AG04449 (cell line): ENCODE measurements around the gene SLC25A44.
"Not testable (repeated sequence)": the region's sequence is repeated elsewhere in the genome, so short reads cannot be mapped to it uniquely, and the experiment has no call there.

Experiments used
- CTCF ChIA-PET: fragments of 350-600 bp; formaldehyde crosslinking; extraction: SDS; loops from one replicate; lab custom pipeline; 2021; ENCODE audit warnings: antibody characterized with exemption; lab: Yijun Ruan, JAX
- POLR2A ChIA-PET: fragments of 400-600, 350-600 bp; formaldehyde crosslinking; extraction: SDS; loops from one replicate; lab custom pipeline; 2020; ENCODE audit warnings: antibody characterized with exemption, inconsistent platforms; lab: Yijun Ruan, JAX
- DNase-seq: peaks from one replicate; pipeline ENCODE4 v3.0.0-alpha.2; 2010; ENCODE audit warnings: low read depth, low spot score
- H3K4me3 ChIP-seq: 2 replicates; pipeline ENCODE4 v1.5.1; 2011; ENCODE audit warnings: low read depth, mild to moderate bottlenecking, control low read depth, low read length
- CTCF ChIP-seq: IDR thresholded peaks from one replicate; pipeline ENCODE4 v1.5.1; 2011; ENCODE audit warnings: mild to moderate bottlenecking, moderate library complexity, low read length, control low read depth, inconsistent platforms; ENCODE audit not compliant: insufficient read depth; ENCODE audit errors: missing control alignments

Gene SLC25A44

GRCh38 chr1:156212833-156213643 is 19.1 kb downstream of the SLC25A44 start, which contains the start of gene PMF1:
Gene PMF1 (plus strand): TSS chr1:156213007. CDS start chr1:156213016, 9 bp downstream.
- POLR2A ChIA-PET: interaction anchor here (1.0 to 1.7 kb wide), 8 partner anchors 9 to 90 kb away, joined by 4 to 19 read pairs (median 4); partner anchors contain the start of gene SLC25A44
- no peak for TF ChIP-seq CTCF
- peak; percentile 75 for DNase-seq
- CTCF ChIA-PET: interaction anchor here (0.7 to 3.9 kb wide), 10 partner anchors 9 to 124 kb away, joined by 3 to 43 read pairs (median 4); partner anchors contain the start of gene SLC25A44
- H3K4me3 ChIP-seq: peak within 1 kb of the TSS; percentile 96

- CTCF ChIA-PET: interaction anchor here (1.0 to 3.9 kb wide), 6 partner anchors 10 to 125 kb away, joined by 3 to 43 read pairs (median 5); no protein-coding TSS in a partner anchor
- peak overlapping the region; percentile 96 for H3K4me3 ChIP-seq
- TF ChIP-seq CTCF: no peak
- DNase-seq: no peak
- POLR2A ChIA-PET: interaction anchor here (1.0 to 1.7 kb wide), 6 partner anchors 10 to 91 kb away, joined by 4 to 19 read pairs (median 4); partner anchors contain the start of gene SLC25A44
Measured at GRCh38 chr1:156213644-156213966, 19.7 kb downstream of the SLC25A44 start.

GRCh38 chr1:156214024-156214748 is 20.3 kb downstream of the SLC25A44 start:
- CTCF ChIA-PET: interaction anchor here (0.6 to 3.9 kb wide), 5 partner anchors 10 to 124 kb away, joined by 3 to 43 read pairs (median 5); no protein-coding TSS in a partner anchor
- peak overlapping the region; percentile 96 for H3K4me3 ChIP-seq
- no peak for TF ChIP-seq CTCF
- DNase-seq: no peak
- POLR2A ChIA-PET: interaction anchor here (1.2 to 1.7 kb wide), 2 partner anchors 19 to 21 kb away, joined by 4 to 19 read pairs; partner anchors contain the start of gene SLC25A44

GRCh38 chr1:156216361-156217086 is 22.6 kb downstream of the SLC25A44 start:
- CTCF ChIA-PET, DNase-seq, H3K4me3 ChIP-seq, POLR2A ChIA-PET: not testable (repeated sequence)

- TF ChIP-seq CTCF: no peak
- ChIA-PET CTCF (interaction anchor here (0.9 to 14.6 kb wide), 5 partner anchors 9 to 125 kb away, joined by 3 to 340 read pairs (median 4); no protein-coding TSS in a partner anchor), POLR2A (no interaction called here)
- DNase-seq: no peak
- H3K4me3 ChIP-seq: no peak overlapping the region
Measured at GRCh38 chr1:156217871-156218270, 24.0 kb downstream of the SLC25A44 start.

- no peak for DNase-seq
- H3K4me3 ChIP-seq: no peak overlapping the region
- TF ChIP-seq CTCF: no peak
- CTCF ChIA-PET: interaction anchor here (1.7 to 14.6 kb wide), 2 partner anchors 78 to 127 kb away, joined by 4 to 340 read pairs; no protein-coding TSS in a partner anchor
- POLR2A ChIA-PET: no interaction called here
Measured at GRCh38 chr1:156220226-156220625, 26.3 kb downstream of the SLC25A44 start.
